Mesenteric fat pad (tissue), 1 donor: ENCODE data around the gene SH3RF3. TPM values are rescaled to one million over a fixed set of nuclear protein-coding genes. Genes with fewer than 3 reads are reported as not detected.
A peak's percentile ranks its signal among the peaks of the same experiment; 100 is the strongest.

ENCODE experiments used
- DNase-seq: peaks from one replicate; pipeline ENCODE4 v3.0.0-alpha.2; 2020; ENCODE audit warnings: low spot score
- total RNA-seq: library from RNA; stranded (reverse); fragmentation: NEBNext Ultra II Directional; extraction: Animal tissue kit (Norgen Biotek cat#: 25700); gene quantifications from one replicate; pipeline ENCODE4 v1.2.1, GENCODE V29; 2021
- donor health status: DM: yes; HTN: yes; CAD: no.

Gene SH3RF3
- total RNA-seq, 1 donor from 2014 or later: 20.4 TPM

DNA sequence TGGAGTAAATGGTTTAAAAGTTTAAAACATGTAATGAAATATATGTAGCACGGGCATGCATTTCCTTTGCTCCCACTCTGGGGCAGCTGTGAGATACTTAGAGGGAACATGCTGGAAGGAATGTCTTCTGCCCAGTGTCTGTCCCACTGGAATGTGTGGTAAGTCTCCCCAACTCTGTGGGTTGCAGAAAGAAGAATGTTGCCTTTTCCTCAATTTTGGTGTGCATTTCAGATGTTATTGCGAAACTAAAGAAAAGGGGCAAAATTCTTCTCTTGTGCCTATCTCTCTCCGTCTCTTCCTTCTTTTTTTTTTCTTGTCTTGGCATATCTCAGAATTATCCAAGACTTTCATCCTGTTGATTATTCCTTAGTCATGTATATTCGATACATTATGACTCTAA, 201.1 kb downstream of the SH3RF3 start:
- DNase-seq: no peak

DNA sequence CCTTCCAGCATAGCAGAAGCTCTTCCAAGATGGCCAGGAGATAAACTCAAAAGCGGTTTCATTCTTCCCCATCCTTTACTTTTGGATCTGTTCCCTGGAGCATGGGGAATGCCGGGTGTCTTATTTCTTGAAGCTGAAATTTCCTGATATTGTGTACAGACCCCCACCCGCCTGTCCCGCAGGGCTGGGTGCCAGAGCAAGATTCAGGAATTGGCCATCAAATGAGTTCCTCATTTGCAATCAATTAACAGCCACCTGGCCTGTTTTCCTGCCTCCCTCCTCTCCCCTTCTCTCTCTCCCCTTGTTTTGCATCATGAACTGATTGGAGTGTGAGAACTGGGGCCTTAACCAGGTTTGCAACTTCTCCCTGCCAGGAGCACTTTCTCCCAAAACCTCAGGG, 202.1 kb downstream of the SH3RF3 start:
- no peak for DNase-seq

DNA sequence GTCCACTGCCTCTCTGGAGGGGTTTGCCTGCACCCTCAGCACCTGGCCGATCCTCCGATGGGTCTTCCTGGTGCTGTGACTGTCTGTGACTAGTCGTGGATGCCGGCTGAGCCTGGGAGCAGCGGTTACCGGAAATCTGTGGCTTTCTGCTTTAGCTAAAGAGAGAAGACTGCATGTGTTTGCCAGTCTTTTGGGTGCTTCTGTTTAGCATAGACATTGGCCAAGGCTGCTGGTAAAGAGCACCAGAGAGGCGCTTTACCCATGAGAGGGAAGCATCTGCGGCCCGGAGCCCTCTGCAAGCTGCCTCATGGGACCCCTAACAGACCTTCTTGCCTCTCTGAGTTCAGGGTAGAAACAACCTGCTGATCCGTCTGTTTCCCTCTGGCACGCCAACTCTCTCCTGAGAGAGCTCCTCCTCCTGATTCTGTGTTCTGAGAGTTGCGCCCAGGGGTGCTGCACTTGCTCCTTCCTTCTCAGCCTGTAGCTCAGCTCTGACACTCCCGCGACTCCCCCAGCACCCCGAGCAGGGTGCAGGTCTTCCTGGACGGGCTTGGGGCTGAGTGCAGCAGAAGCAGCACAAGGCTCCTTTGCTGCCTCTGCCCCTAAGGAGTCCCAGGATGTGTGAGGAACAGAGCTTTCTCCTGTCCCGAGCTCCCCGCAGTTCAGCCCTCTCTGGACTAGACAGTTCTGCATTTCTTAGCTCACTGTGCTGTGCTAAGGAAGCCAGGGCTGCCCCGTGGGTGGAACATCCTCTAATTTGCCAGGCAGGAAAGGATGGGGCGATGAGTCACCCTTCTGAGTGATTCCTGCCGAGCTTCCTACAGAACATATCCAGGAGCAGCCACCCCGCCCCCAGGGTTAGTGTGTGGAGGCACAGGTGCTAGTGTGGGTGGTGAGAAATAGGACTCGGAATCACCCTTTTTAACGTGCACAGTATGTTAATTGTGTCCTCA, 203.2 kb downstream of the SH3RF3 start:
- no peak for DNase-seq

DNA sequence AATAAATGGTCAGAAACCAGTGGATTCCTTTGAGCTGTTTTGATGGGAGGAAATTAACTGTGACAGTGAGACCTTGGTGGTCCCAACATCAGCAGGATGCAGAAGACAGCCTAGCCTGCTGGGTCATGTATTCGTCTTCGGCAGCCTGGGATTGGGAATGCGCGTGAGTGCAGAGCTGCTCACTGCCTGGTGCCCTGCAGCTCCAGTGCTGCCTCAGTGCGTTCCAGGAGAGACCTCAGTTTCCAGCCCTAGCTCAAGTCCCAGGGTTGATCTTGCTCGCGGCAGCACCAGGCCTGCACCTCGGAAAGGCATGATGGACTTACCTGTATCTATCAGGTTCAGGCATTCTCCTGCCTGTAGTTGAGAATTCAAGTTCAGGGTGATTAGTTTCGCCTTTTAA, 203.9 kb downstream of the SH3RF3 start:
- DNase-seq: no peak

- no peak for DNase-seq
Observed at GRCh38 chr2:109333414-109334210, 204.6 kb downstream of the SH3RF3 start.

DNA sequence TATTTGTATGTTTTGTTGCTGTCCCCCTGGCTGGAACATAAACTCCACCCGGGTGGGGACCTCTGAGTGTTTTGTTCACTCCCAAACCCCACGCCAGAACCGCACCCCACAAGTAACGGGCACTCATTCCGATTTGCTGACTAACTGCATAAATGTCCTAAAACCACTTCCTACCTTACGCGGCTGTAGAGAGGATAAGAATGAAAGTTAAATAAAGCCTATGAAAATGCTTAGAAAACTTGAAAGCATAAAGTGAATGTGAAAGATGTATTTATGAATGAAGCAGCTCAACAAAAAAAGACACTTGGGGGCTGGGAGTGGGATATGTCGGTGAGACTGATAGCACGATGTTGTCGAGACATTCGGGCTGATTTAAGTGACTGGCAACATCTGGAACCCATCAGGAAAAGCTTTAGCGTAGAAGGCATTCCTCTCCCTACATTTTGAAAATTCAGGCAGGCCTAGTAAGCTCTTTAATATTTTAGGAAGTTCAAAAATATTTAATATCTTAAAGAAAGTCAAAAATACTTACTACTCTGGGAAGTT, 206.7 kb downstream of the SH3RF3 start:
- DNase-seq: no peak

- no peak for DNase-seq
Observed at GRCh38 chr2:109336296-109336695, 207.3 kb downstream of the SH3RF3 start.

- no peak for DNase-seq
Observed at GRCh38 chr2:109337221-109337620, 208.2 kb downstream of the SH3RF3 start.

GRCh38 chr2:109339519-109339966, 210.5 kb downstream of the SH3RF3 start:
- DNase-seq: no peak

DNA sequence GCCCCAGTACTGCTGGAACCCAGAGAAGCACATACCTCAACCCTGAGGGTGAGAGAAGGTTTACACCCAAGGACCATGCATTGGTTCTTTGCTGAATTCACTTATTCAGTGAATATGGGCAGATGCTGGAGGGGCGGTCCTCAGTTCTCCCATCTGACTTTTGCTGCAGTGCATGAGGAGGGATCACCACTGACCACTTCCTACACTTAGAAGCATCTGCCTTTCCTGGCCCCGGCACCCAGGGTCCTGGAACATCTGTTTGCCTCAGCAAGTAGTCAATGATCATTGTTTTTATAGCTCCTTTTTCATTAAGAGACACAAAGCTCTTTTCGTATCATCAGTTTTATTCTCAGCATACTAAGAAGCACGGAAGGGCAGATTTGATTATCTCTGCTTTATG, 211.4 kb downstream of the SH3RF3 start:
- DNase-seq: no peak

DNA sequence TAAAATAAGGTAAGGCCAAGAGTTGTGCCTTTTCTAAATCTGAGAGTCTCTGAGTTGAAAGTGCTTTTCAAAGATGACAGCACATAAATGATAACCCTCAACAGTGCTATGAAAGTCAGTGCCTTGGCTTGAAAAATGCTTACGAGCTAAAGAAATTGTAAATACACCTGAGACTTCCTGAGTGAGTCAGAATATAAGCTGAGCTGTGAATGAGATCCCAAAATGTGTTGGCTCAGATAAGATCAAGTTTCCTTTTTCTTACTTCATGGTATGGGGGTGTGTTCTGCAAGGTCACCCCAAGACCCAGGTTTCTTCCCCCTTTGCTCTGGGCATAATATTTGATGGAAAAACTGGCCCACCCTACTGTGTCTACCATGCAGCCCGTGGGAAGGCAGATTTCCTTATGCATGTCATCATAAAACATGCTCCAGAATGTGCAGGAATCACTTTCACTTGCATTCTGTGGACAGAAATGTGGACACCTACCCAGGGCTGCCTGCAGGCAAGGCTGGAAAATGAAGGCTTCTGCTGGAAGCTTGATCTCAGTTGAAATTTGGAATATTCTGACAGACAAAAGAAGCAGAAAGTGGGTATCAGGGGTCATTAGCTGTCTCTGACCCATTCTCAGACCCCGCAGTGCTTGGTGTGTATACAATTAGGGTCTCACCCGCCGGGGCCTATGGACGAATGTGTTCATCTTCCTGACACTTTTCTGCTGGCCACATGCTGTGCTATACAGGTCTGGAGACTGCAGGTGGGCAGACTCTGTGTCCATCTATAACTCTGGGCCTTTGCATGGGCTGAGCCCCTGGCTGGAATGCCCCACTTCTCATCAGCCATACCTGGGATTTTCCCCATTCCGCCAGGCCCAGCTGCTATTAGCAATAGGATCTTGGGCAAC, 212.6 kb downstream of the SH3RF3 start:
- DNase-seq: no peak

GRCh38 chr2:109342256-109342850, 213.3 kb downstream of the SH3RF3 start:
- DNase-seq: no peak

GRCh38 chr2:109342930-109343329, 213.9 kb downstream of the SH3RF3 start:
- DNase-seq: no peak

DNA sequence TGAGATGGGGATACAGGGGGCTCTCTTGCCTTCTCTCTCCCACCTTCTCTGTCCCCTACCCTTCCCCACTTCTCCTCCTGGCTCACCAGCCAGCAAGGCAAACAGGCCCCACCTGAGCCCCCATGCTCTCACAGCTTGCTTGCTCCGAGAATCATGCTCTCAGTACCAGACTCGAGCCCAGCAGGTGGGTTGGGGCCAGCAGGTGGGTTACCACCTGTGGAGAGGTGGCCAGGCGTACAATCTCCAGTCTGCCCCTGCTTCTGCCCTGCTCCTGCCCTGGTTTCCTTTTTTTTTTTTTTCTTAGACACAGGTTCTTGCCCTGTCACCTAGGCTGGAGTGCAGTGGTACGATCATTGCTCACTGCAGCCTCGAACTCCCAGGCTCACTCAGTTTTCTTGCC, 214.5 kb downstream of the SH3RF3 start:
- DNase-seq: no peak

DNA sequence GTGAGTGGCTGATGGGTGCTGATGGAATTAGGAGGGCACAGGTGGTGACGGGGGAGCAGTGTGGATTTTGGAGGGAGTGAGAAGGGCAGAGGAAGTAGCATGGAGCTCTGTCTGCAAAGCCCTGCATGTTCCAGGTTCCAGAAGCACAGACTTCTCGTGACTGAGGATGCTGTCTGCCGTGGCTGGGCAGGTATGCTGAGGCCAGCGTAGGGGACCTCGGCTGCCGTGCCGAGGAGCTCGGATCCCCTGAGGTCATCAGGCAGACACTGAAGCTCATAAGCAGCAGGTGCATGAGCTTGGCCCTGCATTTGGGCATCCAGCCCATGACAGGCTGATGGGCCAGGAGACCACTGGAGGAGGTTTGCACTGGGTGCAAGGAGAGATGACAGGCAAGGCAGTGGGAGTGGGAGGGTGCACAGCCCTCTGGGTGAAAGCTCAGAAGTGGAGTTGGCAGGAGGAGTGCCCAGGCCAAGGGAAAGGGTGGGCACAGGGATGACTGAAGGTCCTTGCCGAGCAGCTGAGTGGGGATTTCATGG, 215.3 kb downstream of the SH3RF3 start:
- DNase-seq: no peak

DNA sequence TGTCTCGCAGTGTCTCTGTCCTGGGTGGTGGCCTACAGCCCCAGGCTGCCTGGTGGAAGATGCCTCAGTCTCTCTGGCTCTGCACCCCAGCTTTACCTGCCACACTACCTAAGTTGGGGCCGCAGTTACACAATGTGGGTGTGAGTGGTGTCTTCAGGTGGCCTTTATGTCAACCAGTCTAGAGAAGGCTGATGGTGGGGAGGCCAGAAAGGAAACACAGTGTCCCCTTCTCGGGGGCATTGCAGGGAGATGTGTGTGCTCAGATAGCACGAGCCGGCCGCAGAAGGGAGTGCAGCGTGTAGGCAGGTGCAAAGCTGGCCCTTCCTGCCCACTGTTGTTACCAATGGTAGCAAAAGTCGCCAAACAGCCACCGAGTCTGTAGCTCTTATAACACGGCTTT, 216.1 kb downstream of the SH3RF3 start:
- no peak for DNase-seq

- no peak for DNase-seq
Observed at GRCh38 chr2:109345653-109346480, 216.9 kb downstream of the SH3RF3 start.

GRCh38 chr2:109346601-109347228, 217.7 kb downstream of the SH3RF3 start:
- DNase-seq: no peak

- peak; percentile 64 for DNase-seq
Observed at GRCh38 chr2:109347626-109348025, 218.6 kb downstream of the SH3RF3 start.
